ENCODE measurements around the gene CDC42BPA. TPM values are rescaled to one million over a fixed set of nuclear protein-coding genes. Genes with fewer than 3 reads are reported as not detected.
"Not testable (repeated sequence)": the region's sequence is repeated elsewhere in the genome, so short reads cannot be mapped to it uniquely, and the experiment has no call there.

CDC42BPA gene
- total RNA-seq, 1 donor from 2014 or later: 54.7 TPM

- no peak for DNase-seq (ENCODE audit: low spot score)
Observed at GRCh38 chr1:227069490-227069889, 248.8 kb downstream of the CDC42BPA start.

GRCh38 chr1:227068883-227069282, 249.4 kb downstream of the CDC42BPA start:
- DNase-seq (ENCODE audit: low spot score): no peak

DNA sequence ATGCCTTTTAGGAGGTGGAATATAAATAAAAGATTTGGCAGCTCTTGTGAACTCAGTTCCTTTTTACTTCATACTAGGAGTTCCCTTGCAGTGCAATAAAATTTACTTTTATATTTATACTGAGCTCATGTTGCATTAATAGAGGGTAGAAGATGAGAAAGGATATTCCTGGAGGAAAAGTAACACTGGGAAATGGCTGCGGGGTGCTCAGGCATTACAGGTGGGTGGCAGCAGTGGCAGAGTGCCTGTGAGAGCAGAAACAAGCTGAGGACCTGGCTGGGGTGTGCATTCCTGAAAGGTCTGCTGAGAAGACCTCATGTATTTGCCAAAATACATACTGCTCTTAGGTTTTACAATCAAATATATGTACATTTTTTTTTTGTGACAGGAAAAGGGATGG, 251.3 kb downstream of the CDC42BPA start:
- DNase-seq (ENCODE audit: low spot score): no peak

DNA sequence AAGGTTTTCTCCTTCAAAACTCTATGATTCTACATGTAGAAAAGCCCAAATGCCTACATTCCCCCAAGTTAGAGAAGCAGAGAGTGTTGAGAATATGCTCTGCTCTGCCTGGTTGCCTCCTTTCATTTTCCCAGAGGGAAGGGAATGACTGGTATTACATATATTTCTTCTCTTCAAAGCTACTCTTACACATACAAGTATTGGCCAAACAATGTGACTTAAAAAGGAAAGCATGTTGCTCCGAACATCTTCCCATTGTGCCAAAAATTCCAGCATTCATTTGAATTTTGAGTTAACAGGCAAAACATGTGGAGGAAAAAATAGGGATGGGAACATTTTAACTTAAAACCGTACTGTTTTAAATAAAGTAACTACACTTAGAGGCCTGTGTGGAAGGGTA, 253.0 kb downstream of the CDC42BPA start:
- DNase-seq (ENCODE audit: low spot score): no peak

DNA sequence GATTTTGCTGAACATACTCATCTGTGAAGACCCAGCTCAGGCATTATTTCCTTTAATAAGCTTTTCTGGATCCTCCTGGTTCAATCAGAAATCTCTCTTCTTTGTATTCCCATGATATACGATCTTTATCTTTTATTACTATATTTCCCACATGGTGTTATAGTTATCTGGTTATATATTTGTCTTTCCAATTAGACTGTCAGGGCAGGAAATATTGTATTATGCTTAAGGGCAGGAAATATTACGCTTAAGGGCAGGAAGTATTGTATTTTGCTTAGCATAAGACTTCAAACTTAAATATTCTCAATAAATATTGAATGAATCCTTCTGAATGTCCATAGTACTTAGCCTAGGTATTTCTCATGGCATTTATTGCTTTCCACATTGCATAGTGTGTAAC, 256.0 kb downstream of the CDC42BPA start:
- DNase-seq (ENCODE audit: low spot score): no peak

GRCh38 chr1:227059076-227059475, 259.2 kb downstream of the CDC42BPA start:
- no peak for DNase-seq (ENCODE audit: low spot score)

- DNase-seq (ENCODE audit: low spot score): no peak
Observed at GRCh38 chr1:227058321-227058751, 260.0 kb downstream of the CDC42BPA start.

DNA sequence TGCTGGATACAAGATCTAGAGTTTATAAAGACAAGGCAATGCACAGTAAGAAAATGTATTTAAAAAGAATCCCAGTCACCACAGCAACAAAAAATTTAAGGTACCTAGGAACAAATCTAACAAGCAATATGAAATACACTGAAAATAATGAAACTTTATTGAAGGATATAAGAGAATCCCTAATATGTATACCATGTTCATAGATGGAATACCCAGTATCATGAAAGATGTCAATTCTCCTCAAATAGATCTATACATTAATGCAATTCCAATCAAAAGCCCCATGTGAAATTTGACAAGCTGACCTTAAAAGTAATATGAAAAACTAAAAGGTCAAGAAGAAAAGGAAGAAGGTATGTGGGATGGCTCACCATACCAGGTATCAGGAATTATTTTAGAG, 269.0 kb downstream of the CDC42BPA start:
- DNase-seq (ENCODE audit: low spot score): no peak

DNA sequence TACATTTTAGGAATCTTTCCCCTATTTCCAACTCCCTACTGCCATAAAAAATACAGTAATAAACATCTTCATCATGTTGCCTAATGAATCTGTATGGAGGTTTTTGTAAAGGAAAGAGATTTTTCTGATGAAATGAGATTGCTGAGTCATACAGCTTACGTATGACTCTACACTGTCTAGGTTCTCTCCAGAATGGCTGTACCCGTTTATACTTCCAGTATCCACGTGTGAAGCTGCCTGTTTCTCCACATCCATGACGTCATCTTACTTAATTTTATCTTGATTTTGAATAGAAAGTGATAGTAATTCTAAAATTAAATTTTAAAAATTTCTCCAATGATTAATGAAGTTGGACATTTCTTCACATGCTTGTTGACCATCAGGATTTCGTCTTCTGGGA, 274.5 kb downstream of the CDC42BPA start:
- DNase-seq (ENCODE audit: low spot score): no peak

DNA sequence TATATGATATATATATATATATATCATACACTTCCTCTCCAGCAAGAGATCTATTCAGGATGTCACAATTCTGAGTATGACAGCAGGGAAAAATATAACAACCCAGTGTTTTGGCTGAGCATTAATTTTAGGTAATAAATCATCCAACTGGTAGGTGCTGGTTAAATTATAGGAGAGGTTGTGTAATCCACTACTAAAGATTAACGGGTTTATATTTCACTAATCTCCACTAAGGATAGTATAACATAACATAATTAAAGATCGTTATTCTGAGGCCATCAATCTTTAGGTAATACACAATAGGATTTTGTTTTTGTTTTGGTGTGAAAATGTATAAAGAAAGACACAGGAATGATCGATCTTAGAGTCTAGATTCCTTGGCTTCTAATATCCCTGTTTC, 276.0 kb downstream of the CDC42BPA start:
- DNase-seq (ENCODE audit: low spot score): no peak

- no peak for DNase-seq (ENCODE audit: low spot score)
Observed at GRCh38 chr1:227038401-227038800, 279.9 kb downstream of the CDC42BPA start.

DNA sequence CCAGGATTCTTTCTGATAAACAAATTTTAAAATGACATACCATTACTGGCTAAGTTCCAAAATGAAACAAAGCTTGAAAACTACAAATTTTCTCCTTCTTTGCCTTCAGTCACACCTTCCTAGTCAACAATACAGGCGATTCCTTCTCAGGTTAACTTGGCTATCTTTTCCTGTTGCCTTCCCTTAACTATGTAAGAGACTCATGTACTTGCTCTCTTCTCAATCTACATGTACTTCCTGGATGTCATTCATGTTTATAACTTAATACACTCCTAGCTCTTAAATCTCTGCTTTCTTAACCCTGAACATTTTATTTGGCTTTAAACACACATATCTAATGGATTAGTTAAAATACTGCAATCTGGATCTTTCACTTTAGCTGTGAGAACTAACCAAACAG, 281.2 kb downstream of the CDC42BPA start:
- DNase-seq (ENCODE audit: low spot score): no peak

DNA sequence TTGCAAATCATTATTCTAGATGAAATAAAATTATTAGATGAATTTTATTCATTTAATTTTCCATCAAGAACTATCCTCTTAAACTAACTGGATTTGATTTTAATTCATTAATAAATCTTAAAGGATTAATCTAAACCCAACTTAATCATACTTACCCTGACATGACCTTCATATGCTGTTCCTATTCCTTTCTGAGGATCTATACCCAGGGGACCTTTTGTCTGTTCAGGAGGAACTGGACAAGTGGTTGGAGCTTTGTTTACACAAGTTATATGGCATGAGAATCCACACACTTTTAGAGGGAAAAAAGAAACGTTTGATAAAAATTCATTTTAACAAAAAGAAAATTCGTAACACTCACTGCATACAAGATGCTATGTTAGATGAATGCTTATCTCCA, 283.0 kb downstream of the CDC42BPA start:
- no peak for DNase-seq (ENCODE audit: low spot score)

GRCh38 chr1:227033880-227034279, 284.4 kb downstream of the CDC42BPA start:
- no peak for DNase-seq (ENCODE audit: low spot score)

GRCh38 chr1:227032396-227032795, 285.9 kb downstream of the CDC42BPA start:
- DNase-seq (ENCODE audit: low spot score): no peak

DNA sequence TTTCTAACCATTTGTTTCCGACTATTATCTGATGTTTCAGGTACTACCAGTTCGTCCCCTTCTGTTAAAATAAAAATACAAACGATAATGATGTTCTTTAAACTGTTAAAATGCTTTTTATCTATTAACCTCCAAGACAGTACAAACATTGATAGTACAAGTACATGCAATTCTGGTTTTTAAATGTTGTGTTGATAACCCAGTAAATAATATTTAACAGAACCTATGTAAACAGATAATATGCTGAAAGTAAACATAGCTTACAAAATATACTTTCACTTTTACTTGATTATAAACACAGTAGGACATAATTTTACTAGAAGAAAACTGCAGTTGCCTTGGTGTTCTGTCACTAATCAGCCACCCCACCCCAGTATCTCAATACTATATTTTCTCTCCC, 301.3 kb downstream of the CDC42BPA start:
- DNase-seq (ENCODE audit: low spot score): no peak

- peak; percentile 31 for DNase-seq (ENCODE audit: low spot score)
Observed at GRCh38 chr1:227010645-227011044, 307.6 kb downstream of the CDC42BPA start.

GRCh38 chr1:227009937-227010336, 308.4 kb downstream of the CDC42BPA start:
- no peak for DNase-seq (ENCODE audit: low spot score)

- DNase-seq (ENCODE audit: low spot score): no peak
Observed at GRCh38 chr1:227006226-227006796, 312.0 kb downstream of the CDC42BPA start.

DNA sequence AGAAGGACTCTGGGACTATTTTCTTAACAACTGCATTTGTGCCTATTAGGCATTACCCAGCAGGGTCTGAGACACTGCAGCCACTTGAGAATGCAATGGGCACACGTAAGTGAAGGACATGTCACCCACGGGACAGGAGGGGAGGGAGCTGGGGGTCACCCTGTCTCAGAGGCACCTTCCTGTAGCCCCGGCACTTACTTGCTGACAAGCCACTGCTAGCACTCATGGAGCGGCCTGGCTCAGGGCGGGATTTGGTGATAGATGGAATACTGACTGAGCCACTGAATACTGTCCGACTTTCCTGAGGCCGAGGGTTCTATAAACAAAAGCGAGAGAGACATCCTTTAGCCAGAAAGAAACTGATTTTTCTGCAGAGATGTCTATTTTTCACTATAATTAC, 313.5 kb downstream of the CDC42BPA start:
- no peak for DNase-seq (ENCODE audit: low spot score)

GRCh38 chr1:227003165-227003564, 315.1 kb downstream of the CDC42BPA start:
- no peak for DNase-seq (ENCODE audit: low spot score)

GRCh38 chr1:227002531-227003049, 315.7 kb downstream of the CDC42BPA start:
- no peak for DNase-seq (ENCODE audit: low spot score)

GRCh38 chr1:226999579-226999978, 318.7 kb downstream of the CDC42BPA start:
- not testable (repeated sequence) for DNase-seq (ENCODE audit: low spot score)
